Measurements from ENCODE around the gene MARVELD2.
A peak's percentile ranks its signal among the peaks of the same experiment; 100 is the strongest.

MARVELD2 gene

DNA sequence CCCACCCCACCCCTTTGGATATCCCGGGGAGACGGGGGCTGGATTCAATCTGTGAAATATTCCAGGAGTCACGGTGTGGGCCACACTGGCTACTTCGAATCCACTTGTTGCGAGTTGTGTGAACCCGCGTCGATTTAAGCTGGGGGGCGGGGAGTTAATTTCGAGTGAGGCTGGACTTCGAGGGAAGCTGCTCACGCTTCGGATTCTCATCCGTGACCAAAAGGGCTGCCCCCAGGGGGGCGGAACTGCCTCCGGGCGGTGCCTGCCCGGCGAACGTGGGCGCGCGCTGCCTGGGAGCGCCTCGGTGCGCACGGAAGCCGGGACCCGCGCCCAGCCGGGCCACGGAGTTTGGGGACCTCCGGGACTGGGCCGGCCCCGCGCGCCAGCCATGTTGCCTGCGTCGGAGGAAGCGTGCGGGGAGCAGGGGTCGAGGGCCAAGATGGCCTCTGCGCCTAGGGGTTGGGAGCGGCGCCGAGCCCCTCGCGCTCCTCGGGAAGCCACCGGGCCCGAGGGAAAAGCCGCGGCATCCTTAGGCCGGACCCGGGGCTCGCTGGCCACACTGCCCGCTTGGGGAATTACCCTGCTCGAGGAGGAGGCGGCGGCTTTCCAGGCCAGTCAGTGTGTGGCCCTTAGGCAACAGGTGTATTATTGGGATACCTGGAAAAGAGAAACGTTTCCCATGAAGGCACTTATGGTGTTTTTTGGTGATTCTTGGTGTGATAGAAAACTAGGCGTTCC lies 78.6 kb downstream of the MARVELD2 start:
- DNase-seq = peak; percentile 34

Data from activated CD4-positive, alpha-beta T cell treated with anti-CD3 and anti-CD28 coated beads for 48 hours (primary cell).